ENCODE results near the gene ATP6V1A.

The ATP6V1A gene

GRCh38 chr3:113783463-113783862 lies 36.6 kb downstream of the ATP6V1A start:
- DNase-seq (ENCODE audit: low read depth) = no peak
- TF ChIP-seq CTCF (IDR thresholded peaks at IDR 0.05; ENCODE audit: low read depth, low read length, missing control alignments) = no peak
- H3K4me3 ChIP-seq (ENCODE audit: low read depth, low read length) = no peak overlapping the region

DNA sequence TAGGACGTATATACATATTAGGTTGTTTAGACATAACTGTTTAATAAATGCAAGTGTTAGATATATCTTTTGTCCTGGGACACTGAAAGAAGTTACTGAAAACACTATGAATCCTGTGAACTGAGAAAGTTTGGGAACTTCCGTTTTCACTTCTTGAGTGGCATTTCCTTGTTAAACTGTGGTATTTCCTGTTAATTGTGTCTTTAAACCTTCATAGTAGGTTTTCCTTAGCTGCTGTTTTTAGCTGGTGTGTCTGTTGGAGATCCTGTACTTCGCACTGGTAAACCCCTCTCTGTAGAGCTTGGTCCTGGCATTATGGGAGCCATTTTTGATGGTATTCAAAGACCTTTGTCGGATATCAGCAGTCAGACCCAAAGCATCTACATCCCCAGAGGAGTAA lies 37.1 kb downstream of the ATP6V1A start:
- H3K4me3 ChIP-seq (ENCODE audit: low read depth, low read length) = no peak overlapping the region
- no peak for TF ChIP-seq CTCF (IDR thresholded peaks at IDR 0.05; ENCODE audit: low read depth, low read length, missing control alignments)
- DNase-seq (ENCODE audit: low read depth) = no peak

DNA sequence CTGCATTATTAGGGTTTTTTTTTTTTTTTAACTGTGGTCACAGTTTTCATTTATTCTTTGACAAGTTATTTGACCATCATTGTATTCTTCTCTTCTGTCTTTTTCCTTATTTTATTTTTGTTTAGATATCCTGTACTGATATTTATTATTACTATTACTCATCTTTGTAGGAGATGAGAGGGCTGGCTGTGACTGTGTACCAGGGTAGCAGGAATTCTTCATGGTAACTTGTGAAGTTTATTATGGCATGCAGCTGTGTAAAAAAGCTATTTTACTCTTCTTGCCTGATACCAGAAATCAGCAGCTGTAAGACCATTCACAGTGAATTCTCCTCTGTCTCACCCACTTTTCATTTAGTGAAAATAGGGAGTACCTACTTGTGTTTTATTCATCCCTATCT lies 44.5 kb downstream of the ATP6V1A start:
- DNase-seq (ENCODE audit: low read depth) = no peak
- no peak overlapping the region for H3K4me3 ChIP-seq (ENCODE audit: low read depth, low read length)
- TF ChIP-seq CTCF (IDR thresholded peaks at IDR 0.05; ENCODE audit: low read depth, low read length, missing control alignments) = no peak

DNA sequence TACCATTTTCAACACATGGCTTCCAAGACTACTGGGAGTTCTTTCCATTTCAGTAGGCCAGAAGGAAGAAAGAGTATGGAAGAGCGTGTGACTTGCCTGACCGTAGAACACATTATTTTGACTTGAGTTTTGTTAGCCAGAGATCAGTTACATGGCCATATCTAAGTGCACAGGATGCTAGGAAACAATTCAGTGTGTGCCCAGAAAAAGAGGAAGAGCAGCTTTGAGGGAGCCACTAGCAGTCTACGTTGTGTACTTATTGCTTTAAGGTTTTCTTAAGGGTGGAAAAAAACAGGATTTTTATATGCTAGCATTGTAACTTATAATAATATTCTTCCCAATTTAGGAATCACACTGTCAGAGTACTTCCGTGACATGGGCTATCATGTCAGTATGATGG lies 47.7 kb downstream of the ATP6V1A start:
- no peak for DNase-seq (ENCODE audit: low read depth)
- H3K4me3 ChIP-seq (ENCODE audit: low read depth, low read length) = no peak overlapping the region
- TF ChIP-seq CTCF (IDR thresholded peaks at IDR 0.05; ENCODE audit: low read depth, low read length, missing control alignments) = no peak

DNA sequence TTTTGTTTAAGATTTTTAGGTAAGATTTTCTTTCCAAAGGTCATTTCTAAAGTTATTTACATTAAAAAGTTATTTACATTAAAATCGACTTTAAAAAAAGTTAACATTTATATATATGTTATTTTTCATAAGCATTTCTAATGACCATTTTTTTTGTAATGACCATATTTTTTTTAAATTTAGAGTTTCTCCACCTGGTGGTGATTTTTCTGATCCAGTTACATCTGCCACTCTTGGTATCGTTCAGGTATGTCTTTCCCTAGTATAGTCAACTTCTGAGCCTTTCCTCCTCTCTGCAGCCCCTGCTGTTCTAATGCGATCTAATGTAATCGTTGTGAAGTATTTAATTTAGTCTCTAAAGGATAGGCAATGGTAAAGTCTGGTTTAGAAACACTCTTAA lies 48.9 kb downstream of the ATP6V1A start:
- no peak for TF ChIP-seq CTCF (IDR thresholded peaks at IDR 0.05; ENCODE audit: low read depth, low read length, missing control alignments)
- DNase-seq (ENCODE audit: low read depth) = no peak
- H3K4me3 ChIP-seq (ENCODE audit: low read depth, low read length) = no peak overlapping the region

DNA sequence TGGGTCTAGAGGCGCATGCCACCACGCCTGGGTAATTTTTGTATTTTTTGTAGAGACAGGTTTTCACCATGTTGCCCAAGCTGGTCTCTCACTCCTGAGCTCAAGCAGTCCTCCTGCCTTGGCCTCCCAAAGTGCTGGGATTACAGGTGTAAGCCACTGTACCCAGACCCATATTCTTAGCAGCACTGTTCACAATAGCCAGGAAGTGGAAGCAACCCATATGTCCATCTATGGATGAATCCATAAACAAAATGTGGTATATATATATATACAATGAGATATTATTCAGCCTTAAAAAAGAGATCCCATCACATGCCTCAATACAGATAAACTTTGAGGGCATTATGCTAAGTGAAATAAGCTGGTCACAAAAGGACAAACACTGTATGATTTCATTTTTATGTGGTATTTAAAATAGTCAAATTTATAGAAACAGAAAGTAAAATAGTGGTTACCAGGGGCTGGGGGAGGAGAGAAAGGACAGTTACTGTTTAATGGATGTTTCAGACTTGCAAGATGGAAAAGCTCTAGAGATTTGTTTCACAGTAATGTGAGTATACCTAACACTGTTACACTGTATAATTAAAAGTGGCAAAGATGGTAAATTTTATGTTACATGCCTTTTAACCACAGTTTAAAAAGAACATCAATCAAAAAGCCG lies 56.1 kb downstream of the ATP6V1A start:
- DNase-seq (ENCODE audit: low read depth) = no peak
- no peak for TF ChIP-seq CTCF (IDR thresholded peaks at IDR 0.05; ENCODE audit: low read depth, low read length, missing control alignments)

DNA sequence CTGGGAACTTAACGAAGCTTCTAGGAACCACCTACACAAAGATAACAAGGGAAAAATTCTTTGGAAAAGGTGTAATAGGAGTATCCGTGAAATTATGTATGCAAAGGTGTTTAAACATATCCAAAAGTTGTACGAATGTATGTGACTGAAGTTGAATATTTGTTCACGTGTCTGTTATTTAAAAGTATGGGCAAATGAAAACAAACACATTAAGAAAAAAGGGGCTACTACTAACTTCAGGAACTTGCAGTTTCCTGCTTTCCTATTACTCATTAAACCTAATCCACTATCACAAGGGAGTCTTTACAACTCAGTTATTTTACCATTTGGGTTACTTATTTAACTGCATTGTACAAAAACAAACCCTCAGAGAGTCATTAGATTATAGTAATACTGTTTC lies 57.8 kb downstream of the ATP6V1A start:
- no peak for DNase-seq (ENCODE audit: low read depth)
- no peak for TF ChIP-seq CTCF (IDR thresholded peaks at IDR 0.05; ENCODE audit: low read depth, low read length, missing control alignments)
- H3K4me3 ChIP-seq (ENCODE audit: low read depth, low read length) = no peak overlapping the region

More for the DNA sequence above, 56.1 kb downstream of the ATP6V1A start:
- H3K4me3 ChIP-seq (ENCODE audit: low read depth, low read length) = no peak overlapping the region

Measured in GM12864 (cell line).